ENCODE data around the gene RADIL.

Gene RADIL

GRCh38 chr7:4832711-4833110 lies 50.8 kb downstream of the RADIL start:
- H3K27ac ChIP-seq, result no peak overlapping the region
- no peak for TF ChIP-seq CTCF (conservative IDR thresholded peaks at IDR 0.05)

GRCh38 chr7:4831723-4832495 lies 51.6 kb downstream of the RADIL start:
- TF ChIP-seq CTCF (conservative IDR thresholded peaks at IDR 0.05), result no peak
- 0 out of 2 replicates have a peak overlapping the region, but pooled peaks have one; percentile 28 for H3K27ac ChIP-seq

GRCh38 chr7:4830176-4830575 lies 53.3 kb downstream of the RADIL start:
- no peak overlapping the region for H3K27ac ChIP-seq
- peak; percentile 72 for TF ChIP-seq CTCF (conservative IDR thresholded peaks at IDR 0.05)

- no peak overlapping the region for H3K27ac ChIP-seq
These were observed 54.7 kb downstream of the RADIL start for GRCh38 chr7:4828720-4829383.

GRCh38 chr7:4825081-4825480 lies 58.4 kb downstream of the RADIL start:
- TF ChIP-seq CTCF (conservative IDR thresholded peaks at IDR 0.05), result no peak
- H3K27ac ChIP-seq, result no peak overlapping the region

More at GRCh38 chr7:4828720-4829383, 54.7 kb downstream of the RADIL start:
- no peak for TF ChIP-seq CTCF (conservative IDR thresholded peaks at IDR 0.05)

GRCh38 chr7:4824120-4824775 lies 59.3 kb downstream of the RADIL start:
- no peak overlapping the region for H3K27ac ChIP-seq
- no peak for TF ChIP-seq CTCF (conservative IDR thresholded peaks at IDR 0.05)

- no peak for TF ChIP-seq CTCF (conservative IDR thresholded peaks at IDR 0.05)
- no peak overlapping the region for H3K27ac ChIP-seq
These were observed 59.9 kb downstream of the RADIL start for GRCh38 chr7:4823441-4824119.
